Neural cell (in vitro differentiated cells): ENCODE measurements around the gene TMEM131. TPM values are rescaled to one million over a fixed set of nuclear protein-coding genes. Genes with fewer than 3 reads are reported as not detected.

Source experiments
- H2AFZ ChIP-seq: fragments of 200-600, 300-800 bp; sonication (generic), shearing (Covaris generic); 2 replicates; pipeline ENCODE4 v1.6.0; 2014; ENCODE audit warnings: low read depth, mild to moderate bottlenecking, antibody characterized with exemption, low read length, moderate library complexity
- H3F3A ChIP-seq: fragments of 200-600 bp; shearing (Covaris generic); 2 replicates; pipeline ENCODE4 v1.6.1; 2016; ENCODE audit warnings: mild to moderate bottlenecking, moderate library complexity, mixed read lengths, antibody characterized with exemption, low read length; ENCODE audit not compliant: insufficient read depth, poor library complexity, severe bottlenecking
- H3K27ac ChIP-seq: fragments of 200-600, 300-800 bp; sonication (generic), shearing (Covaris generic); 2 replicates; pipeline ENCODE4 v1.5.1; 2014; ENCODE audit warnings: mild to moderate bottlenecking, low read length, moderate library complexity
- H3K27me3 ChIP-seq: fragments of 300-800, 200-600 bp; sonication (generic), shearing (Covaris generic); 2 replicates; pipeline ENCODE4 v1.6.0; 2014; ENCODE audit warnings: mild to moderate bottlenecking, low read depth, low read length, moderate library complexity; ENCODE audit not compliant: insufficient read depth
- H3K36me3 ChIP-seq: fragments of 300-800, 200-600 bp; sonication (generic), shearing (Covaris generic); 2 replicates; pipeline ENCODE4 v1.5.1; 2014; ENCODE audit warnings: mild to moderate bottlenecking, antibody characterized with exemption, low read length, moderate library complexity; ENCODE audit not compliant: insufficient read depth
- H3K4me2 ChIP-seq: fragments of 300-800, 200-600 bp; sonication (generic), shearing (Covaris generic); 2 replicates; pipeline ENCODE4 v1.6.0; 2014; ENCODE audit warnings: mild to moderate bottlenecking, low read length
- H3K4me3 ChIP-seq: fragments of 300-800, 200-600 bp; sonication (generic), shearing (Covaris generic); 2 replicates; pipeline ENCODE4 v1.5.1; 2014; ENCODE audit warnings: mild to moderate bottlenecking, low read length, moderate library complexity
- H3K79me2 ChIP-seq: fragments of 200-600 bp; shearing (Covaris generic); replicated peaks from 2 replicates; pipeline ENCODE4 v1.6.0; 2014; ENCODE audit warnings: mild to moderate bottlenecking, low read length, moderate library complexity; ENCODE audit not compliant: insufficient read depth
- H3K9ac ChIP-seq: fragments of 300-800, 200-600 bp; sonication (generic), shearing (Covaris generic); 2 replicates; pipeline ENCODE4 v1.6.1; 2016; ENCODE audit warnings: mild to moderate bottlenecking, low read length, mixed read lengths
- H3K9me2 ChIP-seq: fragments of 200-600 bp; shearing (Covaris generic); 2 replicates; pipeline ENCODE4 v1.6.1; 2016; ENCODE audit warnings: mild to moderate bottlenecking, low read length, mixed read lengths; ENCODE audit not compliant: insufficient read depth
- H3K9me3 ChIP-seq: fragments of 200-600, 300-800 bp; sonication (generic), shearing (Covaris generic); 2 replicates; pipeline ENCODE4 v1.6.1; 2016; ENCODE audit warnings: mild to moderate bottlenecking, mixed run types, low read length, moderate library complexity, mixed read lengths
- H4K20me1 ChIP-seq: fragments of 200-600 bp; shearing (Covaris generic); 2 replicates; pipeline ENCODE4 v1.6.1; 2016; ENCODE audit warnings: mild to moderate bottlenecking, mixed run types; ENCODE audit not compliant: insufficient read depth
- CTCF ChIP-seq: fragments of 450-650 bp; IDR thresholded peaks from 2 replicates; pipeline ENCODE4 v1.5.1; 2014; ENCODE audit warnings: antibody characterized with exemption, mild to moderate bottlenecking, moderate library complexity; ENCODE audit not compliant: poor library complexity, severe bottlenecking
- EP300 ChIP-seq: fragments of 450-650 bp; conservative IDR thresholded peaks from 2 replicates; pipeline ENCODE4 v1.6.1; 2014; ENCODE audit warnings: antibody characterized with exemption, mild to moderate bottlenecking, moderate library complexity; ENCODE audit not compliant: poor library complexity, severe bottlenecking
- EZH2 ChIP-seq: fragments of 200-600, 300-800 bp; shearing (Covaris generic), sonication (generic); IDR thresholded peaks from 2 replicates; pipeline ENCODE4 v1.6.1; 2014; ENCODE audit warnings: antibody characterized with exemption, low read length, borderline replicate concordance, mild to moderate bottlenecking; ENCODE audit not compliant: insufficient read depth, poor library complexity, severe bottlenecking
- MXI1 ChIP-seq: fragments of 450-650 bp; conservative IDR thresholded peaks from 2 replicates; pipeline ENCODE4 v1.6.1; 2014; ENCODE audit warnings: antibody characterized with exemption, mild to moderate bottlenecking; ENCODE audit not compliant: poor library complexity, severe bottlenecking
- POLR2AphosphoS5 ChIP-seq: IDR thresholded peaks from 2 replicates; pipeline ENCODE4 v1.6.1; 2012
- RAD21 ChIP-seq: fragments of 450-650 bp; conservative IDR thresholded peaks from 2 replicates; pipeline ENCODE4 v1.6.1; 2014; ENCODE audit warnings: antibody characterized with exemption, mild to moderate bottlenecking, moderate library complexity
- REST ChIP-seq: IDR thresholded peaks from 2 replicates; pipeline ENCODE4 v1.6.1; 2012; ENCODE audit warnings: borderline replicate concordance
- SMC3 ChIP-seq: fragments of 450-650 bp; conservative IDR thresholded peaks from 2 replicates; pipeline ENCODE4 v1.6.1; 2014; ENCODE audit warnings: antibody characterized with exemption, mild to moderate bottlenecking, moderate library complexity; ENCODE audit not compliant: poor library complexity
- TAF1 ChIP-seq: IDR thresholded peaks from 2 replicates; pipeline ENCODE4 v1.6.1; 2012; ENCODE audit warnings: low read depth
- polyA plus RNA-seq: library from polyadenylated mRNA; depleted of rRNA; stranded (reverse); fragments of >200 nt; gene quantifications from 2 replicates; pipeline ENCODE4 v1.2.3, GENCODE V29; 2014

TMEM131 gene
- polyA plus RNA-seq, 1 donor from 2014 or later = 9.6 TPM

GRCh38 chr2:97889156-97889555, 106.6 kb downstream of the TMEM131 start:
- Histone ChIP-seq H4K20me1 (no peaks in the 10 kb centered on the region), H3K27ac (no peak overlapping the region)
- no peak for TF ChIP-seq POLR2AphosphoS5
- TF ChIP-seq EZH2 = no peak
- TF ChIP-seq SMC3 = no peak
- no peak for TF ChIP-seq CTCF
- TF ChIP-seq EP300 = no peak
- no peak for TF ChIP-seq MXI1
- no peak for TF ChIP-seq RAD21
- no peak for TF ChIP-seq TAF1
- TF ChIP-seq REST = no peak

GRCh38 chr2:97885841-97886240, 109.9 kb downstream of the TMEM131 start:
- peaks cover 17% of the 10 kb centered on the region for H3K36me3 ChIP-seq
- H4K20me1 ChIP-seq = no peaks in the 10 kb centered on the region
- H3K9ac ChIP-seq = no peak overlapping the region
- TF ChIP-seq EZH2 (no peak), REST (no peak), SMC3 (no peak), POLR2AphosphoS5 (no peak)
- no peaks in the 10 kb centered on the region for H3F3A ChIP-seq
- H3K79me2 ChIP-seq = no peaks in the 10 kb centered on the region
- H3K4me3 ChIP-seq = no peak overlapping the region
- no peaks in the 10 kb centered on the region for H3K27me3 ChIP-seq
- H2AFZ ChIP-seq = no peak overlapping the region
- no peak overlapping the region for H3K4me2 ChIP-seq
- no peaks in the 10 kb centered on the region for H3K9me2 ChIP-seq
- H3K9me3 ChIP-seq = peaks cover 7% of the 10 kb centered on the region
- H3K27ac ChIP-seq = no peak overlapping the region

More at GRCh38 chr2:97889156-97889555, 106.6 kb downstream of the TMEM131 start:
- Histone ChIP-seq H3K4me3 (no peak overlapping the region), H3K4me2 (no peak overlapping the region), H2AFZ (no peak overlapping the region), H3K36me3 (peaks cover 11% of the 10 kb centered on the region), H3K9ac (no peak overlapping the region), H3K79me2 (no peaks in the 10 kb centered on the region), H3K9me3 (peaks cover 7% of the 10 kb centered on the region), H3K9me2 (no peaks in the 10 kb centered on the region), H3K27me3 (no peaks in the 10 kb centered on the region), H3F3A (no peaks in the 10 kb centered on the region)
